Measurements from ENCODE around the gene ISCU. TPM values are rescaled to one million over a fixed set of nuclear protein-coding genes. Genes with fewer than 3 reads are reported as not detected.

Gene ISCU
- total and polyA plus RNA-seq, 8 donors, result 83.3 to 256 (median 165) TPM

DNA sequence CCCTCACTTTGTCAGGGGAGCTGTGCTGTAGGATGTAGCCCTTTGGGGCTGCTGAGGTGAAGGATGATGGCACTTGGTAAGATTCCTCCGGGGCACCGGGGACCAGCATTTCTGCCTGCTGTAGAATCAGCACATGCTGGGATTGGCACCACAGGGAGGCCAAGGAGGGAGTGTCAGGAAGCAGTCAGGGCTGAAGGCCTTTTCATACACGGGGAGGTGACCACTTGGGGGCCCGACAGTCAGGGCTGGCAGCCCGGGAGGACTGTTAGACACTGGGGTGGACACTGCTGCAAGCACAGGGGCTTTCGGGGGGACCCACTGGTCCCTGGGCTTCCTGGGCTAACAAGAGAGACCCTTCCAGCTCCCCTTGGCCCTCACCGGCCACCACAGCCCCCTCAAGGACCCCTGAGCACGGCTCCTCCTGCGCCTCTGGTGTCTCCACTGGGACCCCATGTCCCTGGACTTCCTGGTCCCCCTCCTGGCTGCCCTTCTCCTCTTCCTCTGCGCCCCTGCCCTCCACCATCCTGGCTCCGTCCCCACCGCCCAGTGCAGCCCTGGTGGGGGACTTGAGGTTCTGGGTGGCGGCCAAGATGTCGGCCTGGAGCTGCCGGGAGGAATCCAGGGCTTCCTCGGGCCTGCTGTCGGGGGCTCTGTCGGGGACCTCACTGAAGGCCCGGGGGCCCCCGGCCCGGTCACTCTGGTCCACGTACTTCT is 29.0 kb downstream of the ISCU start:
- 77 to 86% (median 80%) methylated on average over 16 to 22 of the region's 22 CpGs for WGBS, 5 donors
- H3K9me3 ChIP-seq, result no peaks in the 10 kb centered on the region
- H3K4me1 ChIP-seq, result no peaks in the 10 kb centered on the region
- no peak overlapping the region for H3K27ac ChIP-seq
- H3K4me3 ChIP-seq, result no peak overlapping the region
- no peak for TF ChIP-seq EP300 (IDR thresholded peaks at IDR 0.05)
- TF ChIP-seq, protein P1, sequence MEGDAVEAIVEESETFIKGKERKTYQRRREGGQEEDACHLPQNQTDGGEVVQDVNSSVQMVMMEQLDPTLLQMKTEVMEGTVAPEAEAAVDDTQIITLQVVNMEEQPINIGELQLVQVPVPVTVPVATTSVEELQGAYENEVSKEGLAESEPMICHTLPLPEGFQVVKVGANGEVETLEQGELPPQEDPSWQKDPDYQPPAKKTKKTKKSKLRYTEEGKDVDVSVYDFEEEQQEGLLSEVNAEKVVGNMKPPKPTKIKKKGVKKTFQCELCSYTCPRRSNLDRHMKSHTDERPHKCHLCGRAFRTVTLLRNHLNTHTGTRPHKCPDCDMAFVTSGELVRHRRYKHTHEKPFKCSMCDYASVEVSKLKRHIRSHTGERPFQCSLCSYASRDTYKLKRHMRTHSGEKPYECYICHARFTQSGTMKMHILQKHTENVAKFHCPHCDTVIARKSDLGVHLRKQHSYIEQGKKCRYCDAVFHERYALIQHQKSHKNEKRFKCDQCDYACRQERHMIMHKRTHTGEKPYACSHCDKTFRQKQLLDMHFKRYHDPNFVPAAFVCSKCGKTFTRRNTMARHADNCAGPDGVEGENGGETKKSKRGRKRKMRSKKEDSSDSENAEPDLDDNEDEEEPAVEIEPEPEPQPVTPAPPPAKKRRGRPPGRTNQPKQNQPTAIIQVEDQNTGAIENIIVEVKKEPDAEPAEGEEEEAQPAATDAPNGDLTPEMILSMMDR (IDR thresholded peaks at IDR 0.05), result no peak
- no peak for TF ChIP-seq POLR2AphosphoS5 (IDR thresholded peaks at IDR 0.05)
- no peak for TF ChIP-seq POLR2A (IDR thresholded peaks at IDR 0.05)
- intact Hi-C loops (cut with DNase I; ENCODE audit: low total_unique reads), result no loop called here
- peaks cover 0 to 22% (median 0%) of the 10 kb centered on the region in 3 donors for H3K27me3 ChIP-seq
- DNase-seq, result no peak
- H3K36me3 ChIP-seq, result no peaks in the 10 kb centered on the region

DNA sequence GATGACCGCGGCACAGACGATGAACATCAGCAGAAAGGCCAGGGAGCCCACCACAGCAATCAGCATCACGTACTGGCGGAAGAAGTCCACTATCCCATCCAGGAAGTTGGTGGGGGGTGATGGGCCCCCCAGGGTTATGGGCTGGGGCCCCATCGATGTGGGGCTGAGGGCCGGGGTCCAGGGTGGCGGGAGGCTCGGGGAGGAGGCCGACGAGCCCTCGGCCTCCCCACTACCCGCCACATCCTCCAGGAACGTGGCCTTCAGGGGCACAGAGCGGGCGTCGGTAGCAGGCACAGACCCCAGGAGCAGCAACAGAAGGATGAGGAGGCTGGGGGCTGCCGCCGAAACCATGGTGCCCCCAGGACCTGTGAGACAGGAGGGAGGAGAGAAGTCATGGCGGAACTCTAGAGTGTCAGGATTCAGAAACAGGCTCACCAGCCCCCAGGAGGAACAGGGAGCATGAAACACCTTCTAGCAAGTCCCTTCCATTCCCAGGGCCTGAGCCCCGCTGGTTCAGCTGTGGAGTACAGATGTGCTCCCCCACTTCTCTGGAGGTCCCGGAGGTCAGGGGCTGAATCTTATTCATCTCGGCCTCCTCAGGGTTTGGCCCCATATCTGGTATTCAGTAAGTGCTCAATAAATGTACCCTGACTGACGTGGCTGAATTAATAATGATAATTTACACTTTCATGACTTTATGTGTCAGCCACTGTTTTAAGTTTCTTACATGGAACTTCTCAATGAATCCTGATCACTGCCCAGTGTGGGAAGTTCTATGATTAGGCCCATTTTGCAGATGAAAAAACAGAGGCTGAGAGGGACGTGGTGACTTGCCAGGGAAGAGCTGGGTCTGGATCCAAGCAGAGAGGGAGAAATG is 29.9 kb downstream of the ISCU start:
- DNase-seq, result no peak
- H3K4me1 ChIP-seq, result no peaks in the 10 kb centered on the region
- H3K36me3 ChIP-seq, result no peaks in the 10 kb centered on the region
- H3K27ac ChIP-seq, result no peak overlapping the region
- H3K4me3 ChIP-seq, result no peak overlapping the region
- peaks cover 0 to 22% (median 0%) of the 10 kb centered on the region in 3 donors for H3K27me3 ChIP-seq
- intact Hi-C loops (cut with DNase I; ENCODE audit: low total_unique reads), result no loop called here
- TF ChIP-seq EP300 (IDR thresholded peaks at IDR 0.05) (no peak), POLR2A (IDR thresholded peaks at IDR 0.05) (no peak)
- TF ChIP-seq, protein P1 (IDR thresholded peaks at IDR 0.05), result no peak
- H3K9me3 ChIP-seq, result no peaks in the 10 kb centered on the region
- WGBS, 5 donors, result 88 to 93% (median 92%) methylated on average over 17 to 25 of the region's 25 CpGs

DNA sequence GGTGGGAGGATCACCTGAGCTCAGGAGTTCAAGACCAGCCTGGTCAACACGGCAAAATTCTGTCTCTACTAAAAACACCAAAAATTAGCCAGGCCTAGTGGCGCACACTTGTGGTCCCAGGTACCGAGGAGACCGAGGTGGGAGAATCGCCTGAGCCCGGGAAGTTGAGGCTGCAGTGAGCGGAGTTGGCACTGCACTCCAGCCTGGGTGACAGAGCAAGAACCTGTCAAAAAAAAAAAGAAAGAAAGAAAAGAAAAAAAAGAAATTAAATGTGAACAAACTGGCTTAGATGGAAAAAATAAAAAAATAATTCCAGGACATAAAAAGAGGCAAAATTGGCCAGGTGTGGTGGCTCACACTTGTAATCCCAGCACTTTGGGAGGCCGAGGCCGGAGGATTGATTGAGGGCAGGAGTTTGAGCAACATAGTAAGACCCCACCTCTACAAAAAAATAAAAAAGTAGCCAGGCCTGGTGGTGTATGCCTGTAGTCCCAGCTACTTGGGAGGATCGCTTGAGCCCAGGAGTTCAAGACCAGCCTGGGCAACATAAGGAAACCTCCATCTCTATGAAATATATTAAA is 32.0 kb downstream of the ISCU start:
- no peak for DNase-seq
- H3K27ac ChIP-seq, result no peak overlapping the region
- TF ChIP-seq EP300 (IDR thresholded peaks at IDR 0.05) (no peak), POLR2AphosphoS5 (IDR thresholded peaks at IDR 0.05) (no peak), POLR2A (IDR thresholded peaks at IDR 0.05) (no peak)
- TF ChIP-seq, protein P1 (IDR thresholded peaks at IDR 0.05), result no peak
- no peaks in the 10 kb centered on the region for H3K9me3 ChIP-seq
- peaks cover 0 to 12% (median 0%) of the 10 kb centered on the region in 3 donors for H3K27me3 ChIP-seq
- H3K36me3 ChIP-seq, result no peaks in the 10 kb centered on the region
- 93 to 97% (median 96%) methylated on average over 10 of the region's 10 CpGs for WGBS, 5 donors
- H3K4me3 ChIP-seq, result no peak overlapping the region
- H3K4me1 ChIP-seq, result no peaks in the 10 kb centered on the region
- intact Hi-C loops (cut with DNase I; ENCODE audit: low total_unique reads), result no loop called here

DNA sequence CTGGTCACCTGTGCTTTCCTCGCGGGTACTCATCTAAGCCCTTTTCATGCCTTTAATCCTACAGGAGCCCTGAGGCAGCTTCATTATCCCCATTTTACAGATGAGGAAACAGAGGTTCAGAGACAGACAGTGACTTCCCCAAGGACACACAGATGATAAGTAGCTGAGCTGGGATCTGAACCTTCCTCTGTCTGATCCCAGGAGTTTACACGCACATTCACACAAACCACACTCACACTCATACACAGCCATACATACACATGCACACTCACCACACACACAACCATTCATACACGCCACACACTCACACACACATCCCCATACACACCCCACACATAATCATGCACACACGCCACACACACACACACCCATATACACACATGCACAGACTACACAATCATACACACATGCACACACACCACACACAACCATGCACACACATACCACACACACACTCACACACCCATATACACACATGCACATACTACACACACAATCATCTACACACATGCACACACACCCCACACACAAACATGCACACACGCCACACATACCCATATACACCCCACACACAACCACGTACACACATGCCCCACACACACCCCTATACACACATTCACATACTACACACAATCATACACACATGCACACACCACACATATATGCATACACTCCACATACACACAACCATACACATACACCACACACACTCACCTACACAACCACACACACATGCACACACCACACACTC is 32.7 kb downstream of the ISCU start:
- intact Hi-C loops (cut with DNase I; ENCODE audit: low total_unique reads), result no loop called here
- H3K36me3 ChIP-seq, result no peaks in the 10 kb centered on the region
- WGBS, 5 donors, result 87 to 96% (median 94%) methylated on average over 7 of the region's 7 CpGs
- peaks cover 0 to 5% (median 0%) of the 10 kb centered on the region in 3 donors for H3K27me3 ChIP-seq
- H3K27ac ChIP-seq, result no peak overlapping the region
- no peak overlapping the region for H3K4me3 ChIP-seq
- H3K9me3 ChIP-seq, result no peaks in the 10 kb centered on the region
- H3K4me1 ChIP-seq, result no peaks in the 10 kb centered on the region
- TF ChIP-seq, protein P1 (IDR thresholded peaks at IDR 0.05), result no peak
- DNase-seq, result no peak

Data from stomach (tissue), 9 donors.